HEK293 (cell line): ENCODE results near the gene ABHD13.

Experiments used
- CTCF ChIA-PET: fragments of 350-600 bp; formaldehyde crosslinking; extraction: SDS; loops from one replicate; lab custom pipeline; 2021; ENCODE audit warnings: antibody characterized with exemption; lab: Yijun Ruan, JAX
- POLR2A ChIA-PET: fragments of 300-600 bp; formaldehyde crosslinking; extraction: SDS; loops from one replicate; lab custom pipeline; 2020; ENCODE audit warnings: antibody characterized with exemption, inconsistent platforms; lab: Yijun Ruan, JAX
- H3K27ac ChIP-seq: fragments of 200-500 bp; sonication (Bioruptor generic); 2 replicates; pipeline ENCODE4 v1.5.1; 2014; ENCODE audit warnings: low read depth, low read length, control low read depth, inconsistent platforms; ENCODE audit errors: extremely low read depth
- H3K36me3 ChIP-seq, 2 experiments: fragments of 200-500 bp in 1 of 2; sonication (Bioruptor generic) in 1 of 2; 1 replicate in 1 of 2; 2 replicates in 1 of 2; pipeline ENCODE4 v1.5.1; 2014 to 2017; ENCODE audit warnings: inconsistent platforms in 2 of 2, low read length in 2 of 2; ENCODE audit not compliant: control insufficient read depth in 2 of 2, insufficient read depth in 1 of 2
- H3K4me1 ChIP-seq: fragments of 200-500 bp; sonication (Bioruptor generic); 2 replicates; pipeline ENCODE4 v1.5.1; 2014; ENCODE audit warnings: mild to moderate bottlenecking, low read length, inconsistent platforms; ENCODE audit not compliant: control insufficient read depth, insufficient read depth
- H3K4me3 ChIP-seq: 2 replicates; pipeline ENCODE4 v1.5.1; 2011; ENCODE audit warnings: low read depth, mild to moderate bottlenecking, control low read depth, low read length, moderate library complexity
- H3K9me3 ChIP-seq: fragments of 200-500 bp; sonication (Bioruptor generic); 2 replicates; pipeline ENCODE4 v1.5.1; 2014; ENCODE audit warnings: low read depth, low read length, inconsistent platforms; ENCODE audit not compliant: control insufficient read depth, insufficient read depth
- GLI4 ChIP-seq: fragments of 450-650 bp; formaldehyde crosslinking; IDR thresholded peaks from 2 replicates; pipeline ENCODE4 v1.5.1; 2016; ENCODE audit warnings: missing biosample characterization, missing genetic modification characterization
- KLF10 ChIP-seq: fragments of 450-650 bp; IDR thresholded peaks from 2 replicates; pipeline ENCODE4 v1.5.1; 2018; ENCODE audit warnings: missing biosample characterization, mild to moderate bottlenecking, missing genetic modification characterization
- KLF9 ChIP-seq: fragments of 450-650 bp; formaldehyde crosslinking; IDR thresholded peaks from 2 replicates; pipeline ENCODE4 v1.5.1; 2016; ENCODE audit warnings: missing biosample characterization, missing genetic modification characterization, low read depth
- OSR2 ChIP-seq: fragments of 450-650 bp; formaldehyde crosslinking; IDR thresholded peaks from 2 replicates; pipeline ENCODE4 v1.5.1; 2016; ENCODE audit warnings: missing biosample characterization, missing genetic modification characterization
- ZBTB6 ChIP-seq: fragments of 450-650 bp; formaldehyde crosslinking; IDR thresholded peaks from 2 replicates; pipeline ENCODE4 v1.5.1; 2017; ENCODE audit warnings: missing biosample characterization, missing genetic modification characterization
- ZEB2 ChIP-seq: fragments of 450-650 bp; formaldehyde crosslinking; IDR thresholded peaks from 2 replicates; pipeline ENCODE4 v1.5.1; 2016; ENCODE audit warnings: missing biosample characterization, missing genetic modification characterization
- ZIC2 ChIP-seq: fragments of 450-650 bp; formaldehyde crosslinking; IDR thresholded peaks from 2 replicates; pipeline ENCODE4 v1.5.1; 2016; ENCODE audit warnings: missing biosample characterization, missing genetic modification characterization
- ZNF112 ChIP-seq: fragments of 450-650 bp; formaldehyde crosslinking; IDR thresholded peaks from 2 replicates; pipeline ENCODE4 v1.5.0; 2017; ENCODE audit warnings: missing biosample characterization, missing genetic modification characterization
- ZNF157 ChIP-seq: fragments of 450-650 bp; formaldehyde crosslinking; IDR thresholded peaks from 2 replicates; pipeline ENCODE4 v1.5.1; 2016; ENCODE audit warnings: missing biosample characterization, missing genetic modification characterization
- ZNF184 ChIP-seq: fragments of 450-650 bp; IDR thresholded peaks from 2 replicates; pipeline ENCODE4 v1.5.1; 2018; ENCODE audit warnings: missing biosample characterization, mild to moderate bottlenecking, missing genetic modification characterization
- ZNF514 ChIP-seq: fragments of 450-650 bp; formaldehyde crosslinking; IDR thresholded peaks from 2 replicates; pipeline ENCODE4 v1.5.1; 2016; ENCODE audit warnings: missing biosample characterization, missing genetic modification characterization
- ZNF521 ChIP-seq: fragments of 450-650 bp; formaldehyde crosslinking; IDR thresholded peaks from 2 replicates; pipeline ENCODE4 v1.5.1; 2017; ENCODE audit warnings: missing biosample characterization, mild to moderate bottlenecking, missing genetic modification characterization
- ZNF626 ChIP-seq: fragments of 450-650 bp; sonication (Bioruptor Pico); formaldehyde crosslinking; IDR thresholded peaks from 2 replicates; pipeline ENCODE4 v1.5.1; 2018; ENCODE audit warnings: missing biosample characterization, missing genetic modification characterization, inconsistent platforms
- ZNF660 ChIP-seq: fragments of 450-650 bp; IDR thresholded peaks from 2 replicates; pipeline ENCODE4 v1.5.1; 2018; ENCODE audit warnings: missing biosample characterization, mild to moderate bottlenecking, missing genetic modification characterization
- ZNF701 ChIP-seq: fragments of 450-650 bp; formaldehyde crosslinking; IDR thresholded peaks from 2 replicates; pipeline ENCODE4 v1.5.1; 2016; ENCODE audit warnings: missing biosample characterization, missing genetic modification characterization
- ZSCAN16 ChIP-seq: fragments of 450-650 bp; formaldehyde crosslinking; IDR thresholded peaks from 2 replicates; pipeline ENCODE4 v1.5.1; 2016; ENCODE audit warnings: missing biosample characterization, missing genetic modification characterization
- ZSCAN30 ChIP-seq: fragments of 450-650 bp; IDR thresholded peaks from 2 replicates; pipeline ENCODE4 v1.5.1; 2018; ENCODE audit warnings: missing biosample characterization, mild to moderate bottlenecking, missing genetic modification characterization, moderate library complexity
- TF ChIP-seq, protein P1 (sequence below): fragments of 450-650 bp; formaldehyde crosslinking; IDR thresholded peaks from 2 replicates; pipeline ENCODE4 v1.5.1; 2016; ENCODE audit warnings: missing biosample characterization, missing genetic modification characterization
- TF ChIP-seq, protein P2 (sequence below): fragments of 450-650 bp; formaldehyde crosslinking; IDR thresholded peaks from 2 replicates; pipeline ENCODE4 v1.5.1; 2016; ENCODE audit warnings: missing biosample characterization, missing genetic modification characterization
- TF ChIP-seq, protein P3 (sequence below): fragments of 450-650 bp; formaldehyde crosslinking; IDR thresholded peaks from 2 replicates; pipeline ENCODE4 v1.5.0; 2017; ENCODE audit warnings: missing biosample characterization, missing genetic modification characterization, borderline replicate concordance

Gene ABHD13

GRCh38 chr13:108257248-108257647 lies 39.1 kb downstream of the ABHD13 start (continued):
- TF ChIP-seq, protein P1, sequence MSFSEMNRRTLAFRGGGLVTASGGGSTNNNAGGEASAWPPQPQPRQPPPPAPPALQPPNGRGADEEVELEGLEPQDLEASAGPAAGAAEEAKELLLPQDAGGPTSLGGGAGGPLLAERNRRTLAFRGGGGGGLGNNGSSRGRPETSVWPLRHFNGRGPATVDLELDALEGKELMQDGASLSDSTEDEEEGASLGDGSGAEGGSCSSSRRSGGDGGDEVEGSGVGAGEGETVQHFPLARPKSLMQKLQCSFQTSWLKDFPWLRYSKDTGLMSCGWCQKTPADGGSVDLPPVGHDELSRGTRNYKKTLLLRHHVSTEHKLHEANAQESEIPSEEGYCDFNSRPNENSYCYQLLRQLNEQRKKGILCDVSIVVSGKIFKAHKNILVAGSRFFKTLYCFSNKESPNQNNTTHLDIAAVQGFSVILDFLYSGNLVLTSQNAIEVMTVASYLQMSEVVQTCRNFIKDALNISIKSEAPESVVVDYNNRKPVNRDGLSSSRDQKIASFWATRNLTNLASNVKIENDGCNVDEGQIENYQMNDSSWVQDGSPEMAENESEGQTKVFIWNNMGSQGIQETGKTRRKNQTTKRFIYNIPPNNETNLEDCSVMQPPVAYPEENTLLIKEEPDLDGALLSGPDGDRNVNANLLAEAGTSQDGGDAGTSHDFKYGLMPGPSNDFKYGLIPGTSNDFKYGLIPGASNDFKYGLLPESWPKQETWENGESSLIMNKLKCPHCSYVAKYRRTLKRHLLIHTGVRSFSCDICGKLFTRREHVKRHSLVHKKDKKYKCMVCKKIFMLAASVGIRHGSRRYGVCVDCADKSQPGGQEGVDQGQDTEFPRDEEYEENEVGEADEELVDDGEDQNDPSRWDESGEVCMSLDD (tag by site-specific recombination), result no peak
- TF ChIP-seq ZNF660 (tag by site-specific recombination) (no peak), ZSCAN30 (tag by site-specific recombination) (no peak), ZNF184 (tag by site-specific recombination) (no peak), KLF9 (tag by site-specific recombination) (no peak)

GRCh38 chr13:108263621-108264355 lies 45.6 kb downstream of the ABHD13 start:
- no peaks in the 10 kb centered on the region for H3K9me3 ChIP-seq
- H3K36me3 ChIP-seq, result no peaks in the 10 kb centered on the region
- CTCF ChIA-PET, result interaction anchor here (0.7 kb wide), 2 partner anchors 10 to 73 kb away, joined by 3 read pairs; no protein-coding TSS in a partner anchor
- H3K4me1 ChIP-seq, result no peaks in the 10 kb centered on the region
- TF ChIP-seq ZEB2 (tag by site-specific recombination), result no peak
- TF ChIP-seq, protein P2, sequence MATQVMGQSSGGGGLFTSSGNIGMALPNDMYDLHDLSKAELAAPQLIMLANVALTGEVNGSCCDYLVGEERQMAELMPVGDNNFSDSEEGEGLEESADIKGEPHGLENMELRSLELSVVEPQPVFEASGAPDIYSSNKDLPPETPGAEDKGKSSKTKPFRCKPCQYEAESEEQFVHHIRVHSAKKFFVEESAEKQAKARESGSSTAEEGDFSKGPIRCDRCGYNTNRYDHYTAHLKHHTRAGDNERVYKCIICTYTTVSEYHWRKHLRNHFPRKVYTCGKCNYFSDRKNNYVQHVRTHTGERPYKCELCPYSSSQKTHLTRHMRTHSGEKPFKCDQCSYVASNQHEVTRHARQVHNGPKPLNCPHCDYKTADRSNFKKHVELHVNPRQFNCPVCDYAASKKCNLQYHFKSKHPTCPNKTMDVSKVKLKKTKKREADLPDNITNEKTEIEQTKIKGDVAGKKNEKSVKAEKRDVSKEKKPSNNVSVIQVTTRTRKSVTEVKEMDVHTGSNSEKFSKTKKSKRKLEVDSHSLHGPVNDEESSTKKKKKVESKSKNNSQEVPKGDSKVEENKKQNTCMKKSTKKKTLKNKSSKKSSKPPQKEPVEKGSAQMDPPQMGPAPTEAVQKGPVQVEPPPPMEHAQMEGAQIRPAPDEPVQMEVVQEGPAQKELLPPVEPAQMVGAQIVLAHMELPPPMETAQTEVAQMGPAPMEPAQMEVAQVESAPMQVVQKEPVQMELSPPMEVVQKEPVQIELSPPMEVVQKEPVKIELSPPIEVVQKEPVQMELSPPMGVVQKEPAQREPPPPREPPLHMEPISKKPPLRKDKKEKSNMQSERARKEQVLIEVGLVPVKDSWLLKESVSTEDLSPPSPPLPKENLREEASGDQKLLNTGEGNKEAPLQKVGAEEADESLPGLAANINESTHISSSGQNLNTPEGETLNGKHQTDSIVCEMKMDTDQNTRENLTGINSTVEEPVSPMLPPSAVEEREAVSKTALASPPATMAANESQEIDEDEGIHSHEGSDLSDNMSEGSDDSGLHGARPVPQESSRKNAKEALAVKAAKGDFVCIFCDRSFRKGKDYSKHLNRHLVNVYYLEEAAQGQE (tag by site-specific recombination), result no peak
- no peak for TF ChIP-seq GLI4 (tag by site-specific recombination)
- POLR2A ChIA-PET, result no interaction called here
- no peak overlapping the region for H3K4me3 ChIP-seq
- H3K27ac ChIP-seq, result no peak overlapping the region

DNA sequence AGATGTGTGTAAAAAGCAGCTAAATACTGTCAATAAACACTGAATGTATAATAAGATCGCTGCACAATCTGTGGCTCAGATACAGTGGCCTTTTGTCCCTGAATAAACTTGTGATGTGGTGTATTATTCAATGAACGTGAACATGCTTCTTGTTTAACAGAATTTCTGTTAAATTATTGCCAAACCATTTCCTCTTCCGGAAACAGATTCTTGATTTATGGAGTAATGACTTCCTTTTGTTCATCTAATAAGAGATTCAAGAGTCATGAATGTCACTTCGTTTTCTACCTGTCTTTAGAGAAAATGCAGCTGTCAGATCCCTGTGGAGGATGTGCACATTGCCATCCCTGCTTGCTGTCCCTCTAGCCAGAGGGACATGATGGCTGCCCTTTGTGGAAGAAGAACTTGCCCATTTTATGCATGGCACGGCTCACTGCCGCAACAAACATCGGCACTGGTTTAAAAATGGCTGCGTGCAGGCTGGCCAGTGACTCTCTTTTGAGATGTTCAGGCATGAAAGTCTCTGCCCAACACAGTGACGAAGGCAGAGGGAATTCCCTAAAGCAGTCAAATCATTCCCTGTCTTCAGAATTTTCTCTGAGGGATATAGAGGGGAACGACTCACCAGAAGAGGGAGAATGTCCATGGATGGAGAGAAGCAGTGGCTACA lies 48.3 kb downstream of the ABHD13 start:
- CTCF ChIA-PET, result no interaction called here
- TF ChIP-seq ZNF514 (tag by site-specific recombination) (no peak), ZNF701 (tag by site-specific recombination) (no peak), ZNF626 (tag by site-specific recombination) (no peak), ZBTB6 (no peak), ZIC2 (tag by site-specific recombination) (no peak), ZNF521 (tag by site-specific recombination) (no peak), OSR2 (tag by site-specific recombination) (no peak), ZNF157 (tag by site-specific recombination) (no peak), KLF10 (no peak), ZSCAN16 (tag by site-specific recombination) (no peak), ZNF112 (tag by site-specific recombination) (no peak)
- TF ChIP-seq, protein P3, sequence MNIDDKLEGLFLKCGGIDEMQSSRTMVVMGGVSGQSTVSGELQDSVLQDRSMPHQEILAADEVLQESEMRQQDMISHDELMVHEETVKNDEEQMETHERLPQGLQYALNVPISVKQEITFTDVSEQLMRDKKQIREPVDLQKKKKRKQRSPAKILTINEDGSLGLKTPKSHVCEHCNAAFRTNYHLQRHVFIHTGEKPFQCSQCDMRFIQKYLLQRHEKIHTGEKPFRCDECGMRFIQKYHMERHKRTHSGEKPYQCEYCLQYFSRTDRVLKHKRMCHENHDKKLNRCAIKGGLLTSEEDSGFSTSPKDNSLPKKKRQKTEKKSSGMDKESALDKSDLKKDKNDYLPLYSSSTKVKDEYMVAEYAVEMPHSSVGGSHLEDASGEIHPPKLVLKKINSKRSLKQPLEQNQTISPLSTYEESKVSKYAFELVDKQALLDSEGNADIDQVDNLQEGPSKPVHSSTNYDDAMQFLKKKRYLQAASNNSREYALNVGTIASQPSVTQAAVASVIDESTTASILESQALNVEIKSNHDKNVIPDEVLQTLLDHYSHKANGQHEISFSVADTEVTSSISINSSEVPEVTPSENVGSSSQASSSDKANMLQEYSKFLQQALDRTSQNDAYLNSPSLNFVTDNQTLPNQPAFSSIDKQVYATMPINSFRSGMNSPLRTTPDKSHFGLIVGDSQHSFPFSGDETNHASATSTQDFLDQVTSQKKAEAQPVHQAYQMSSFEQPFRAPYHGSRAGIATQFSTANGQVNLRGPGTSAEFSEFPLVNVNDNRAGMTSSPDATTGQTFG (tag by site-specific recombination), result no peak
- Histone ChIP-seq H3K27ac (no peak overlapping the region), H3K4me3 (no peak overlapping the region), H3K36me3 (no peaks in the 10 kb centered on the region), H3K9me3 (no peaks in the 10 kb centered on the region), H3K4me1 (no peaks in the 10 kb centered on the region)
- POLR2A ChIA-PET, result no interaction called here
